22Rv1 (cell line): ENCODE data around the gene ZBTB20.

Source experiments
- CTCF ChIP-seq: fragments of 450-650 bp; IDR thresholded peaks from 2 replicates; pipeline ENCODE4 v1.5.1; 2017; ENCODE audit warnings: mild to moderate bottlenecking
- ZFX ChIP-seq: fragments of 450-650 bp; IDR thresholded peaks from 2 replicates; pipeline ENCODE4 v1.6.1; 2017; ENCODE audit warnings: antibody characterized with exemption, borderline replicate concordance

- TF ChIP-seq CTCF = no peak
- TF ChIP-seq ZFX = no peak
Observed at GRCh38 chr3:114727373-114727772, 419.7 kb downstream of the ZBTB20 start.
